Skin epidermis (tissue), 12 donors: ENCODE results near the gene LRRIQ1.

Source experiments
- H3K27ac ChIP-seq, 21 experiments: fragments of 200-600 bp; sonication (generic) in 11 of 21; one replicate each; pipeline ENCODE4 v1.5.0; 2020; ENCODE audit warnings: mild to moderate bottlenecking in 3 of 21, inconsistent platforms in 2 of 21, moderate library complexity in 2 of 21
- H3K4me3 ChIP-seq, 7 experiments: fragments of 200-600 bp; sonication (generic) in 2 of 7; one replicate each; pipeline ENCODE4 v1.5.0; 2020; ENCODE audit warnings: inconsistent platforms in 2 of 7, mild to moderate bottlenecking in 2 of 7, moderate library complexity in 1 of 7

Gene LRRIQ1

DNA sequence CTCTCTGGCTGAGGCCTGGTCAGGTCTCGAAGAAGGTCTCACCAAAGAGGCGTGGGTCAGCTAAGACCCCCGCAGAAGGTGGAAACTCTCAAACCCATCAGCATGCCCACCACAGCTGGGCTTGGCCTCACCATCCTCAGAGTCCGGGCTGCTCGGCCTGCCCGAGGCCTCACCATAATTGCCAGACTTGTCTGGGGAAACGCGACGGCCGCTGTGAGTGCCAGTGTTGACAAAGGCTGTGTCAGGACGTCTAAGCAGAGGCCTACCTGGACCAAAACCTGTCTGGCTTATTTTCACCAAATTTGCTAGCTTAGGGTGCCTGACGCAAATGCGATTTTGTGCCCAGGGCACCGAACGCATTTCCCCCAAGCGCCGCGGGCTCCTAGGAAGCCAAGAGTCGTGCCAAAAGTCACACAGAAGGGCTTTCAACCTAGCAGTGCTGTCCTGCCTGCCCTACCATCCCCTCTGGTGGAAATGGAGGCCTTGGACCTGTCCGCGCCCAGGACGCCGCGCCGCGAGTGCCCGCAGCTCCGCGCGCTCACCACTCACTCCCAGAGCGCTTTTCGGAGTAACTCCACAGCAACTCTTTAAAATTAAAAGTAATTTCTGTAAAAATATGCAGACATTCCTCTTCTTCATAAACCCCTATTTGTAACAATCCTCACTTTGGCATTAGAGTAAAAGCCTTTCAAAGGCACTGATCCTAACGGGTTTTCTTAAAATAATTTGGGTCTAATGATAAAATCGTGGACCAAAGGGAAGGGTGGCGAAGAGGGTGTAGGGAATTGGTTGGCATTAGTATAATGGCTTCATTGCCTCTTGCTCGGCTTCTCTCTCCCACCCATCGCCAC lies 242.7 kb downstream of the LRRIQ1 start:
- Histone ChIP-seq H3K4me3 (no peak overlapping the region), H3K27ac (peak overlapping the region in 1 of 21 experiments; percentile 49)

DNA sequence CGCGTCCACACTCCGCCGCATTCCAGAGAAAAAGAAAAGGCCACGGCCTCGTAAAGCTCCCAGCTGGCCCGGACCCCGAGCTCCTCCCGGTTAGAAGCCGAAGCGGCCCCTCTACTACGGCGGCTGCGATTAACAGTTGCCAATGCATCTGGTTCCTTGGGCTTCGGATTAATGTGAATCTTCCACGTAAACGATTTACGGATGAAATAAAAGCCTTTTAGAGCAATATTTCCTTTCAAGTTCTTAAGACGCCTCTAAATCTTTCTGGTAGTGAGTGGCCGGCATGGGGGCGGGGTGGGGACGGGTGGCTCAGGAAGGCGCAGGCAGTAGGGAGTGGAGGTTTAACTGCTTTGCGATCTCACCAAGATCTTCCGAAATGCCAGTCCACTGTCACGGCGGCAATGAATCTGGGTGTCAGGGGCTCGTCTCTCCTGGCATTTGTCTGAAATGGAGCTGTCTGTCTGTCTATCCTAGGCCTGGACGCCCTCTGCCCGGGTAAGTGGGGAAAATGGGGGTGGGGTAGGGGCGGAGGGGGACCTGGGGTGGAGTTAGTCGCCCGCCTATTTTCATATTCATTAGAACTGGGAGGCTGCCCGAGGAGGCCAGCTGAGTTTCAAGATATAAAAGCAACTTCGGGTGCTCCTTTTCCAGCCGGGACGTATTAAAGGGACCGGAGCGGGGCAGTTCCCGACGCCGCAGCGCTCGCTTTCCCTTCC lies 243.5 kb downstream of the LRRIQ1 start:
- peak overlapping the region in 1 of 21 experiments; percentile 49 for H3K27ac ChIP-seq
- H3K4me3 ChIP-seq = peak overlapping the region in 4 of 7 experiments; percentile 6 to 35 (median 24)

DNA sequence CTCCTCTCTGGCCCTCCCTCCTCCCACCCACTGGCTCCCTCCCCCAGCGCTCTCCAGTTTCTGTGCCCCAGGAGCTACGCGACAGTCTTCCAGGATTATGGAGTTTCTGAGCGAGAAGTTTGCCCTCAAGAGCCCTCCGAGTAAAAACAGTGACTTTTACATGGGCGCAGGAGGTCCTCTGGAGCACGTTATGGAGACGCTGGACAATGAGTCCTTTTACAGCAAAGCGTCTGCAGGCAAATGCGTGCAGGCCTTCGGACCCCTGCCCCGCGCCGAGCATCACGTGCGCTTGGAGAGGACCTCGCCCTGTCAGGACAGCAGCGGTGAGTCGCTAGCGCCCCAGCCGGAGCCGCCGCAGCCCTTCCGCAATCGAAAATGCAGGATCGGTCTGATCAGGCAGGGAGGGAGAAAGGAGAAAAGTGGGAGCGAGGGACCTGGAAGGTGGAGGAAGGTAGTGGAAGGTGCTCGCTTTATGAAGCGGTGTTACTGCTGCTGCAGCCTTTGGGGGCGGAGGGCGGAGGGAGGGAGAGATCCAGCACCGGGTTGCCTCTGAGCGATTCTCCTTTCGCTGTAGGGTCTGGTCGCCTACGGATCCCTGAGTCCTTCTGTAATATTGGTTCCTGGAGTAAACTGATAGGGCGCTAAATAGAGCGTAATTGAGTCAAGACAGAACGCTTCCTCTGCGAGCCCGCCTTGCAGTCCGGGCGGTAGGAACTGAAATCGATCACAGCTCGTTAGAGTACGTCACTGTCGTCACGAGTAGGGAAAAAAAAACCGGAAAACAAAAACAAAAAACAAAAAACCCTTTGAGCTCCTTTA lies 244.2 kb downstream of the LRRIQ1 start, which contains the start of gene ALX1:
TSS of gene ALX1 (plus strand) at position 56 of the 819 bp plus-strand sequence. CDS start at position 98, 42 bp downstream.
- Histone ChIP-seq H3K4me3 (peak within 1 kb of the TSS; percentile 4 to 35 (median 18)), H3K27ac (peak within 1 kb of the TSS in 2 of 21 experiments; percentile 46 to 49)

DNA sequence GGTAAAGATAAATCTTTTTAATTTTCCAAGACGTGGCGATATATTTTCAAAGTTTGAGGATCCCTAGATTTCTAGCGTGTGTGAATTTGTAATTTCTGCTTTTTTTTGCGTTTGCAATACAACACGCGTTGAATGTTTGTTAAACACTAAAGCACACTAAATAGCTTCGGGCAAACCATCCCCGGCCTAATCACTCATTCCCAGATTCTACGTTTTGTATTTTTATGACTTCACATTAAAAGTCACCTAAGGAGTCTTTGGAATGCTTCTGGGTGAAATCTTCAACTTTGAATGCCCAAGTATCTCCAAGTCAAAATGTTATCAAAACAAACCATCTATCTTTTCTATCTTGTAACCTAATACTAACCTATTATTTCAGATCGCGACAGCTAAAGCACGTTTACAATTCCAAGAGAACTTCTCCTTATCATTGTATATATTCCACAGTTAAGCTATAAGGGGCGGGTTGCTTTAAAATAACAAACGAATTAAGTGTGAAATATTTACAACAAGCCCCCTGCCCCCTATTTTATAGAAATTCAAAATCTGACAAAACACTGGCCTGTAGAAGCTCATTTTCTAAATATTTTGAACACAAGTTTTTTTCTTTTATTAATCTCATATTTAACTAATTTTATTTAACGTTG lies 245.0 kb downstream of the LRRIQ1 start:
- H3K27ac ChIP-seq = peak overlapping the region in 1 of 21 experiments; percentile 49

DNA sequence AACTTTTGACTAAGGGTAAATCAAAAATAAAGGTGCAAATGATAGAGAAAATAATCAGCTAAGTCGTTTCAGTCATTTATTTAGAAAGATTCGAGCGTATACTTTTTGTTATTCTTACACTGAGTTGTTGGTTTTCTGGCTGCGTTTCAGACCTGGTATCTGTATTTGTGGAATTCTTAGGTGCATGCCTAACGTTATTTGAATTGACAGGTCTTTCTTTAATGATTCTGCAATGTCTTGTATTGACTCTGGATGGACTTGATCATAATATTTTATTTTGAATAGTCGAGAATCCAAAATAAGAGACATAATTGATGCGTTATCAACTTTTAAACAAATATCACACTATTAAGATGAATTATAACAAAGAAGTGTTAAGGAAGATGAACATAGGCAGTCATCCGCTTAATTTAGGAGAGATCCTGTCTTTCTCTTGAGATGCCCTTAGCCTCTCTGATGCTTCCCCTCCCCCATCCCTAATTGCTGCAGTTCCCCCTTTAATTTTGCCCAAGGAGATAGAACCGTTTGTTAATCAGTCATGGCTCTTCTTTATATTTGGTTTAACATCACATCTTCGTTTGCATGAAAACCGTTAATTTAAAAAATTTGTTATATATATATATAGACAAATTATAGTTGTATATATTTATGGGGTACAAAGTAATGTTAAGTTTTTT lies 245.6 kb downstream of the LRRIQ1 start:
- no peak overlapping the region for H3K27ac ChIP-seq
- no peak overlapping the region for H3K4me3 ChIP-seq

More for the DNA sequence above, 245.0 kb downstream of the LRRIQ1 start:
- H3K4me3 ChIP-seq = peak overlapping the region; percentile 4 to 35 (median 18)

DNA sequence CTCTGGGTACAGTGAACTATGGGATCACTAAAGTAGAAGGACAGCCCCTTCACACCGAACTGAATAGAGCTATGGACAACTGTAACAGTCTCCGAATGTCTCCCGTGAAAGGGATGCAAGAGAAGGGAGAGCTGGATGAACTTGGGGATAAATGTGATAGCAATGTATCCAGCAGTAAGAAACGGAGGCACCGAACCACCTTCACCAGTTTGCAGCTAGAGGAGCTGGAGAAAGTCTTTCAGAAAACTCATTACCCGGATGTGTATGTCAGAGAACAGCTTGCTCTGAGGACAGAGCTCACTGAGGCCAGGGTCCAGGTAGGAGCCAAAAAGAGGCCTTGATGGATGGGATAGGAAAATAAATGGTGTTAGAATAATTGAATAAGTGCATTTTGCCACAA lies 247.4 kb downstream of the LRRIQ1 start:
- H3K4me3 ChIP-seq = no peak overlapping the region
- H3K27ac ChIP-seq = no peak overlapping the region
